PC-9 (cell line): Measurements from ENCODE around the gene FBXO2. TPM values are rescaled to one million over a fixed set of nuclear protein-coding genes. Genes with fewer than 3 reads are reported as not detected.

Source experiments
- BruUV-seq: library from RNA; stranded (reverse); fragments of 400-500 nt; replicated peaks from 2 replicates; lab custom pipeline; 2021; lab: Mats Ljungman, UMichigan
- CTCF ChIA-PET: fragments of 300-600 bp; sonication (Branson Sonifier 250); formaldehyde crosslinking; loops from one replicate; lab custom pipeline; 2022; ENCODE audit warnings: antibody characterized with exemption; lab: Charles Lee
- POLR2A ChIA-PET: fragments of 300-600 bp; sonication (Branson Sonifier 250); formaldehyde crosslinking; loops from one replicate; lab custom pipeline; 2022; ENCODE audit warnings: antibody characterized with exemption; ENCODE audit not compliant: unreplicated experiment; lab: Charles Lee
- DNase-seq, 2 experiments: peaks; one replicate each; pipeline versions ENCODE4 v3.0.0 to v3.0.0-alpha.2; 2015 to 2022; ENCODE audit warnings: mixed read lengths in 1 of 2
- H2AFZ ChIP-seq: fragments of 200-600 bp; sonication (generic); 2 replicates; pipeline ENCODE4 v1.8.1; 2017; ENCODE audit warnings: antibody characterized with exemption
- H3F3A ChIP-seq: fragments of 200-600 bp; sonication (generic); 2 replicates; pipeline ENCODE4 v1.8.1; 2017; ENCODE audit warnings: antibody characterized with exemption, mild to moderate bottlenecking, low read depth; ENCODE audit not compliant: insufficient read depth
- H3K27ac ChIP-seq: fragments of 200-600 bp; sonication (generic); 2 replicates; pipeline ENCODE4 v1.6.1; 2016; ENCODE audit warnings: mixed run types
- H3K27me3 ChIP-seq: fragments of 200-600 bp; sonication (generic); 2 replicates; pipeline ENCODE4 v1.6.1; 2016; ENCODE audit warnings: low read depth, mixed run types; ENCODE audit not compliant: insufficient read depth
- H3K36me3 ChIP-seq: fragments of 200-600 bp; sonication (generic); 2 replicates; pipeline ENCODE4 v1.6.1; 2016; ENCODE audit warnings: low read depth, mixed run types
- H3K4me1 ChIP-seq: fragments of 200-600 bp; sonication (generic); replicated peaks from 2 replicates; pipeline ENCODE4 v1.6.1; 2016; ENCODE audit warnings: mixed run types; ENCODE audit not compliant: insufficient read depth
- H3K4me2 ChIP-seq: fragments of 200-600 bp; sonication (generic); 2 replicates; pipeline ENCODE4 v1.6.1; 2017; ENCODE audit warnings: mixed run types
- H3K4me3 ChIP-seq: fragments of 200-600 bp; sonication (generic); 2 replicates; pipeline ENCODE4 v1.6.1; 2016; ENCODE audit warnings: mixed run types
- H3K79me2 ChIP-seq: fragments of 200-600 bp; sonication (generic); 2 replicates; pipeline ENCODE4 v1.6.1; 2017; ENCODE audit warnings: low read depth, mixed run types
- H3K9me2 ChIP-seq: fragments of 200-600 bp; sonication (generic); 2 replicates; pipeline ENCODE4 v1.8.1; 2017; ENCODE audit warnings: mild to moderate bottlenecking; ENCODE audit not compliant: insufficient read depth
- H3K9me3 ChIP-seq: fragments of 200-600 bp; sonication (generic); 2 replicates; pipeline ENCODE4 v1.8.1; 2016; ENCODE audit warnings: low read depth; ENCODE audit not compliant: insufficient read depth
- H4K20me1 ChIP-seq: fragments of 200-600 bp; sonication (generic); 2 replicates; pipeline ENCODE4 v1.8.1; 2017; ENCODE audit not compliant: insufficient read depth
- EZH2 ChIP-seq: fragments of 200-600 bp; sonication (generic); IDR thresholded peaks from 2 replicates; pipeline ENCODE4 v1.8.0; 2017; ENCODE audit warnings: antibody characterized with exemption, low read depth
- intact Hi-C: fragments of 100-400 bp; cut with micrococcal nuclease; formaldehyde crosslinking; loops from one replicate; pipeline ENCODE4 v1.10.0; 2022; ENCODE audit not compliant: unreplicated experiment
- total RNA-seq: library from RNA; stranded (reverse); gene quantifications from 2 replicates; pipeline ENCODE4 v1.2.3, GENCODE V29; 2021
- TF ChIP-seq, protein P1 (sequence below): fragments of 200-600 bp; sonication (generic); conservative IDR thresholded peaks from 2 replicates; pipeline ENCODE4 v1.6.1; 2017; ENCODE audit warnings: mixed run types, antibody characterized with exemption, mild to moderate bottlenecking, moderate library complexity

The FBXO2 gene
- total RNA-seq, 1 experiment from 2014 or later = 40.3 TPM

GRCh38 chr1:11600836-11601235 is 53.4 kb downstream of the FBXO2 start:
- POLR2A ChIA-PET = no interaction called here

GRCh38 chr1:11599891-11600576 is 54.2 kb downstream of the FBXO2 start:
- H3K79me2 ChIP-seq = no peaks in the 10 kb centered on the region
- no peaks in the 10 kb centered on the region for H3K9me3 ChIP-seq
- no peak overlapping the region for H2AFZ ChIP-seq
- ChIA-PET CTCF (no interaction called here), POLR2A (no interaction called here)
- peaks cover 81% of the 10 kb centered on the region for H3K27me3 ChIP-seq
- H3K27ac ChIP-seq = no peak overlapping the region
- H3K9me2 ChIP-seq = no peaks in the 10 kb centered on the region
- no peak overlapping the region for H3K4me2 ChIP-seq
- H4K20me1 ChIP-seq = no peaks in the 10 kb centered on the region
- no peak for DNase-seq
- no peak overlapping the region for H3K4me3 ChIP-seq
- no TSS peak for BruUV-seq
- TF ChIP-seq, protein P1, sequence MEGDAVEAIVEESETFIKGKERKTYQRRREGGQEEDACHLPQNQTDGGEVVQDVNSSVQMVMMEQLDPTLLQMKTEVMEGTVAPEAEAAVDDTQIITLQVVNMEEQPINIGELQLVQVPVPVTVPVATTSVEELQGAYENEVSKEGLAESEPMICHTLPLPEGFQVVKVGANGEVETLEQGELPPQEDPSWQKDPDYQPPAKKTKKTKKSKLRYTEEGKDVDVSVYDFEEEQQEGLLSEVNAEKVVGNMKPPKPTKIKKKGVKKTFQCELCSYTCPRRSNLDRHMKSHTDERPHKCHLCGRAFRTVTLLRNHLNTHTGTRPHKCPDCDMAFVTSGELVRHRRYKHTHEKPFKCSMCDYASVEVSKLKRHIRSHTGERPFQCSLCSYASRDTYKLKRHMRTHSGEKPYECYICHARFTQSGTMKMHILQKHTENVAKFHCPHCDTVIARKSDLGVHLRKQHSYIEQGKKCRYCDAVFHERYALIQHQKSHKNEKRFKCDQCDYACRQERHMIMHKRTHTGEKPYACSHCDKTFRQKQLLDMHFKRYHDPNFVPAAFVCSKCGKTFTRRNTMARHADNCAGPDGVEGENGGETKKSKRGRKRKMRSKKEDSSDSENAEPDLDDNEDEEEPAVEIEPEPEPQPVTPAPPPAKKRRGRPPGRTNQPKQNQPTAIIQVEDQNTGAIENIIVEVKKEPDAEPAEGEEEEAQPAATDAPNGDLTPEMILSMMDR = no peak
- TF ChIP-seq EZH2 = no peak
- H3K4me1 ChIP-seq = no peaks in the 10 kb centered on the region
- intact Hi-C loops = no loop called here
- no peaks in the 10 kb centered on the region for H3F3A ChIP-seq
- H3K36me3 ChIP-seq = no peaks in the 10 kb centered on the region

More at GRCh38 chr1:11600836-11601235, 53.4 kb downstream of the FBXO2 start:
- TF ChIP-seq EZH2 = no peak
- TF ChIP-seq, protein P1 = no peak
- H3K27me3 ChIP-seq = peaks cover 82% of the 10 kb centered on the region
- no peaks in the 10 kb centered on the region for H3K9me2 ChIP-seq
- H3K4me1 ChIP-seq = no peaks in the 10 kb centered on the region
- H3K27ac ChIP-seq = no peak overlapping the region
- H3K9me3 ChIP-seq = no peaks in the 10 kb centered on the region
- no peak for DNase-seq
- no peak overlapping the region for H3K4me2 ChIP-seq
- H3K4me3 ChIP-seq = no peak overlapping the region
- intact Hi-C loops = no loop called here
- H4K20me1 ChIP-seq = no peaks in the 10 kb centered on the region
- no peaks in the 10 kb centered on the region for H3F3A ChIP-seq
- H3K79me2 ChIP-seq = no peaks in the 10 kb centered on the region
- CTCF ChIA-PET = no interaction called here
- no peaks in the 10 kb centered on the region for H3K36me3 ChIP-seq
- no TSS peak for BruUV-seq
- no peak overlapping the region for H2AFZ ChIP-seq

GRCh38 chr1:11598461-11598860 is 55.8 kb downstream of the FBXO2 start:
- no peaks in the 10 kb centered on the region for H4K20me1 ChIP-seq
- no peaks in the 10 kb centered on the region for H3K4me1 ChIP-seq
- H3F3A ChIP-seq = no peaks in the 10 kb centered on the region
- H2AFZ ChIP-seq = no peak overlapping the region
- H3K4me2 ChIP-seq = no peak overlapping the region
- CTCF ChIA-PET = no interaction called here
- no peak overlapping the region for H3K4me3 ChIP-seq
- H3K27ac ChIP-seq = no peak overlapping the region
- BruUV-seq = no TSS peak
- no peaks in the 10 kb centered on the region for H3K36me3 ChIP-seq
- no peaks in the 10 kb centered on the region for H3K9me2 ChIP-seq
- no peak for DNase-seq
- intact Hi-C loops = no loop called here
- H3K9me3 ChIP-seq = no peaks in the 10 kb centered on the region
- POLR2A ChIA-PET = no interaction called here
- no peak for TF ChIP-seq EZH2
- TF ChIP-seq, protein P1 = no peak
- no peaks in the 10 kb centered on the region for H3K79me2 ChIP-seq
- H3K27me3 ChIP-seq = peaks cover 80% of the 10 kb centered on the region

Other genes starting within 250 kb of the FBXO2 start
- not detected in 2 replicates for gene DISP3, start 175.3 kb downstream of the FBXO2 start, total RNA-seq
- gene FBXO44, start 448 bp upstream of the FBXO2 start, total RNA-seq = 31.9 and 32.4 TPM in 2 replicates
- 4.4 and 7.1 TPM in 2 replicates for gene FBXO6, start 9.8 kb upstream of the FBXO2 start, total RNA-seq
- gene MAD2L2, start 26.7 kb upstream of the FBXO2 start, total RNA-seq = 52.9 and 58.9 TPM in 2 replicates
- not detected in 2 replicates for gene DRAXIN, start 37.3 kb upstream of the FBXO2 start, total RNA-seq
- 75.5 and 77.7 TPM in 2 replicates for gene AGTRAP, start 81.7 kb upstream of the FBXO2 start, total RNA-seq
- gene C1orf167, start 107.8 kb upstream of the FBXO2 start, total RNA-seq = not detected in 2 replicates
- gene MTHFR, start 151.5 kb upstream of the FBXO2 start, total RNA-seq = 15.8 and 22.2 TPM in 2 replicates
- gene CLCN6, start 151.8 kb upstream of the FBXO2 start, total RNA-seq = 14.8 and 16.7 TPM in 2 replicates
- not detected in 2 replicates for gene NPPA, start 193.4 kb upstream of the FBXO2 start, total RNA-seq
- gene NPPB, start 204.5 kb upstream of the FBXO2 start, total RNA-seq = not detected in 2 replicates